Panc1 (cell line): ENCODE data around the gene KRT5. TPM values are rescaled to one million over a fixed set of nuclear protein-coding genes. Genes with fewer than 3 reads are reported as not detected.
A peak's percentile ranks its signal among the peaks of the same experiment; 100 is the strongest.

ENCODE experiments used
- ATAC-seq: fragments of 200-7000 bp; cut with Tn5 transposase; 2 replicates; pipeline ENCODE4 v1.9.1; 2020; ENCODE audit warnings: mild to moderate bottlenecking, moderate library complexity
- BruUV-seq: library from RNA; stranded (reverse); fragments of 400-500 nt; replicated peaks from 2 replicates; lab custom pipeline; 2021; lab: Mats Ljungman, UMichigan
- CTCF ChIA-PET: fragments of 300-600 bp; sonication (Branson Sonifier 250); formaldehyde crosslinking; loops from one replicate; lab custom pipeline; 2022; ENCODE audit warnings: antibody characterized with exemption; lab: Charles Lee
- POLR2A ChIA-PET: fragments of 300-600 bp; sonication (Branson Sonifier 250); formaldehyde crosslinking; loops from one replicate; lab custom pipeline; 2022; ENCODE audit warnings: antibody characterized with exemption; lab: Charles Lee
- DNase-seq: peaks from one replicate; pipeline ENCODE4 v3.0.0-alpha.2; 2010; ENCODE audit warnings: low read depth, low spot score
- H3K27ac ChIP-seq: 2 replicates; pipeline ENCODE4 v1.5.1; 2011; ENCODE audit warnings: mild to moderate bottlenecking, low read length, inconsistent platforms
- H3K27me3 ChIP-seq: fragments of 200-500 bp; sonication (Bioruptor generic); 2 replicates; pipeline ENCODE4 v1.6.0; 2014; ENCODE audit warnings: low read length, inconsistent platforms; ENCODE audit not compliant: control insufficient read depth, insufficient read depth
- H3K36me3 ChIP-seq: fragments of 200-500 bp; sonication (Bioruptor generic); 2 replicates; pipeline ENCODE4 v1.5.1; 2014; ENCODE audit warnings: inconsistent platforms, mild to moderate bottlenecking, low read length, moderate library complexity; ENCODE audit not compliant: control insufficient read depth, insufficient read depth
- H3K4me1 ChIP-seq: 2 replicates; pipeline ENCODE4 v1.5.1; 2011; ENCODE audit warnings: inconsistent platforms, mild to moderate bottlenecking, low read length, moderate library complexity; ENCODE audit not compliant: control insufficient read depth, insufficient read depth
- H3K4me3 ChIP-seq, 2 experiments: 2 replicates each; pipeline ENCODE4 v1.5.1; 2011 to 2012; ENCODE audit warnings: low read depth in 2 of 2, low read length in 2 of 2, mild to moderate bottlenecking in 2 of 2, inconsistent platforms in 1 of 2, moderate library complexity in 1 of 2
- H3K9me3 ChIP-seq: fragments of 200-500 bp; sonication (Bioruptor generic); 2 replicates; pipeline ENCODE4 v1.5.1; 2014; ENCODE audit warnings: low read depth, mild to moderate bottlenecking, inconsistent platforms, low read length, moderate library complexity; ENCODE audit not compliant: control insufficient read depth, insufficient read depth
- CTCF ChIP-seq: fragments of 450-650 bp; IDR thresholded peaks from 2 replicates; pipeline ENCODE4 v1.5.1; 2017; ENCODE audit warnings: mild to moderate bottlenecking
- POLR2AphosphoS5 ChIP-seq: IDR thresholded peaks from 2 replicates; pipeline ENCODE4 v1.6.1; 2012; ENCODE audit warnings: mild to moderate bottlenecking, low read depth, low read length, moderate library complexity
- SIN3A ChIP-seq: IDR thresholded peaks from 2 replicates; pipeline ENCODE4 v1.6.1; 2012; ENCODE audit warnings: low read depth, mild to moderate bottlenecking, low read length, moderate library complexity, borderline replicate concordance; ENCODE audit not compliant: insufficient read depth
- TCF7L2 ChIP-seq: IDR thresholded peaks from 2 replicates; pipeline ENCODE4 v1.6.1; 2011; ENCODE audit warnings: mild to moderate bottlenecking, low read depth, low read length, inconsistent platforms
- in situ Hi-C: cut with HindIII; loops from 2 replicates; pipeline ENCODE4 v1.10.0; 2016; ENCODE audit warnings: low sequenced_read_pairs, low pct_unique_long_range_greater_than_20kb
- intact Hi-C: fragments of 100-400 bp; cut with micrococcal nuclease; formaldehyde crosslinking; loops from one replicate; pipeline ENCODE4 v1.10.0; 2022; ENCODE audit not compliant: unreplicated experiment
- total RNA-seq: library from RNA; stranded (reverse); gene quantifications from one replicate; pipeline ENCODE4 v1.2.1, GENCODE V29; 2021; ENCODE audit not compliant: unreplicated experiment
- TF ChIP-seq, protein P1 (sequence below), 2 experiments: IDR thresholded peaks; 2 replicates each; pipeline ENCODE4 v1.6.1; 2011 to 2012; ENCODE audit warnings: low read depth in 2 of 2, control low read depth in 1 of 2, low read length in 1 of 2, mild to moderate bottlenecking in 1 of 2, moderate library complexity in 1 of 2; ENCODE audit not compliant: insufficient read depth in 1 of 2

The KRT5 gene
- total RNA-seq, 1 experiment from 2014 or later: not detected

- intact Hi-C loops: loop anchor here (5.0 kb wide), 1 partner anchor 116 kb away; no protein-coding TSS in a partner anchor
- Histone ChIP-seq H3K4me3 (no peak overlapping the region), H3K9me3 (peaks cover 4% of the 10 kb centered on the region; the same call in 1 of the 2 replicates), H3K36me3 (no peaks in the 10 kb centered on the region), H3K4me1 (no peaks in the 10 kb centered on the region), H3K27ac (no peak overlapping the region), H3K27me3 (peaks cover 8% of the 10 kb centered on the region)
- TF ChIP-seq POLR2AphosphoS5: no peak
- TF ChIP-seq CTCF: no peak
- TF ChIP-seq, protein P1, sequence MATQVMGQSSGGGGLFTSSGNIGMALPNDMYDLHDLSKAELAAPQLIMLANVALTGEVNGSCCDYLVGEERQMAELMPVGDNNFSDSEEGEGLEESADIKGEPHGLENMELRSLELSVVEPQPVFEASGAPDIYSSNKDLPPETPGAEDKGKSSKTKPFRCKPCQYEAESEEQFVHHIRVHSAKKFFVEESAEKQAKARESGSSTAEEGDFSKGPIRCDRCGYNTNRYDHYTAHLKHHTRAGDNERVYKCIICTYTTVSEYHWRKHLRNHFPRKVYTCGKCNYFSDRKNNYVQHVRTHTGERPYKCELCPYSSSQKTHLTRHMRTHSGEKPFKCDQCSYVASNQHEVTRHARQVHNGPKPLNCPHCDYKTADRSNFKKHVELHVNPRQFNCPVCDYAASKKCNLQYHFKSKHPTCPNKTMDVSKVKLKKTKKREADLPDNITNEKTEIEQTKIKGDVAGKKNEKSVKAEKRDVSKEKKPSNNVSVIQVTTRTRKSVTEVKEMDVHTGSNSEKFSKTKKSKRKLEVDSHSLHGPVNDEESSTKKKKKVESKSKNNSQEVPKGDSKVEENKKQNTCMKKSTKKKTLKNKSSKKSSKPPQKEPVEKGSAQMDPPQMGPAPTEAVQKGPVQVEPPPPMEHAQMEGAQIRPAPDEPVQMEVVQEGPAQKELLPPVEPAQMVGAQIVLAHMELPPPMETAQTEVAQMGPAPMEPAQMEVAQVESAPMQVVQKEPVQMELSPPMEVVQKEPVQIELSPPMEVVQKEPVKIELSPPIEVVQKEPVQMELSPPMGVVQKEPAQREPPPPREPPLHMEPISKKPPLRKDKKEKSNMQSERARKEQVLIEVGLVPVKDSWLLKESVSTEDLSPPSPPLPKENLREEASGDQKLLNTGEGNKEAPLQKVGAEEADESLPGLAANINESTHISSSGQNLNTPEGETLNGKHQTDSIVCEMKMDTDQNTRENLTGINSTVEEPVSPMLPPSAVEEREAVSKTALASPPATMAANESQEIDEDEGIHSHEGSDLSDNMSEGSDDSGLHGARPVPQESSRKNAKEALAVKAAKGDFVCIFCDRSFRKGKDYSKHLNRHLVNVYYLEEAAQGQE (IDR thresholded peaks at IDR 0.05; ENCODE audit: insufficient read depth in 1 of 2, low read depth in 2 of 2, low read length in 1 of 2): no peak
- no peak for TF ChIP-seq TCF7L2
- no peak for TF ChIP-seq SIN3A
- POLR2A ChIA-PET: no interaction called here
- DNase-seq (no peak), ATAC-seq (no peak)
- CTCF ChIA-PET: no interaction called here
- in situ Hi-C loops: no loop called here
- BruUV-seq: no TSS peak
These were observed 12.0 kb downstream of the KRT5 start for GRCh38 chr12:52508211-52508610.

DNA sequence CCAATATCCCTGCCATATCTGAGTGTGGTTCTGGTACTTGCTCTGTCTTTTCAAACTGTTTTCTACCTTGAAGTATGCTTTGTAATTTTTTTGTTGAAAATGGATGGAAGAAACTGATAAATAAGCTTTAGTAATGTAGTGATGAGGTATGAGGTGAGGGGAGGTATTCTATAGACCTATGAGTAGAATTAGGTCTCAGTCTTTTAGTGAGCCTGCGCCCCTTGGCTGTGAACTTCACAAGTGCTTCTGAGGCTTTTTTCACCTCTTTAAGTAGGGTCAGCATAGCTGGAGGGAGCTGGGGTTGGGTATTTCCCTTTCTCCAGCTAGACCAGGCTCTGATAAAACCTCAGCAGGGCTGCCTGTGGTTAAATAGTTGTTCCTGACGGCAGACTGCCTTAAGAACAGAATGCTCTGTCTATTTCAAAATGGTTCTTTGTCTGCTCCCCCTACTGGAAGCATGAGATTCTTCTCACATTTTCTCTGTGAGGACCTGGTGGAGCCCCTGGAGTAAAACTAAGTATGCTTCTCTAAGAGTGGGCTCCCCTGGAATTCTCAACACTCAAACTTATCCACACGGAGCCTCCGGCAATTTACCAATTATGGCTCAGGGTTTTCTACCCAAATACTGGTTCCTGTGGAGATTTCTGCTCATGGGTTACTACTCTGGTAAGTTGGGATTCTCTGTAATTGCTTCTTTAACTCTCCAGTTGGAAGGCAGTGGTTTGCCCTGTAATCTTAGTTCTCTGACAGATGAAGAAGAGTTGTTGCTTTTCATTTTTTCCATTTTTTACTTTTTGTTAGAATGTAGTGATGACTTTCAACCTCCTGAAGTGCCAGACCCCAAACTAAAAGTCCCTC lies 13.1 kb downstream of the KRT5 start:
- no peak overlapping the region for H3K27ac ChIP-seq
- no TSS peak for BruUV-seq
- TF ChIP-seq, protein P1 (IDR thresholded peaks at IDR 0.05; ENCODE audit: insufficient read depth in 1 of 2, low read depth in 2 of 2, low read length in 1 of 2): no peak
- TF ChIP-seq CTCF (peak; percentile 79), POLR2AphosphoS5 (no peak)
- in situ Hi-C loops (no loop called here), intact Hi-C loops (loop anchor here (5.0 kb wide), 1 partner anchor 115 kb away; no protein-coding TSS in a partner anchor)
- no peak overlapping the region for H3K4me3 ChIP-seq
- ChIA-PET POLR2A (no interaction called here), CTCF (no interaction called here)
- no peaks in the 10 kb centered on the region for H3K36me3 ChIP-seq
- DNase-seq: peak; percentile 20
- no peaks in the 10 kb centered on the region for H3K4me1 ChIP-seq
- peak; percentile 85 for ATAC-seq
- H3K27me3 ChIP-seq: peaks cover 8% of the 10 kb centered on the region
- peaks cover 4% of the 10 kb centered on the region; the same call in 1 of the 2 replicates for H3K9me3 ChIP-seq
